ENCODE results near the gene TPI1.

TPI1 gene

GRCh38 chr12:6836851-6837250 lies 30.5 kb upstream of the TPI1 start:
- no peak overlapping the region for H3K4me2 ChIP-seq (ENCODE audit: low read length)
- no peaks in the 10 kb centered on the region for H3K27me3 ChIP-seq (ENCODE audit: control insufficient read depth, insufficient read depth, low read length)
- H3K4me1 ChIP-seq, result no peaks in the 10 kb centered on the region
- H2AFZ ChIP-seq, result no peak overlapping the region
- no peak overlapping the region for H3K4me3 ChIP-seq (ENCODE audit: low read depth, low read length)
- H3K79me2 ChIP-seq, result no peaks in the 10 kb centered on the region
- H3K27ac ChIP-seq, result no peak overlapping the region
- H3K36me3 ChIP-seq (ENCODE audit: control insufficient read depth, insufficient read depth, low read length), result no peaks in the 10 kb centered on the region
- no peak overlapping the region for H3K9ac ChIP-seq
- no peaks in the 10 kb centered on the region for H3K9me3 ChIP-seq (ENCODE audit: control insufficient read depth, low read length)
- TF ChIP-seq CTCF (IDR thresholded peaks at IDR 0.05), result no peak

GRCh38 chr12:6837370-6838060 lies 29.8 kb upstream of the TPI1 start:
- H3K9ac ChIP-seq, result no peak overlapping the region
- TF ChIP-seq CTCF (IDR thresholded peaks at IDR 0.05), result no peak
- no peaks in the 10 kb centered on the region for H3K79me2 ChIP-seq
- H3K27ac ChIP-seq, result no peak overlapping the region
- no peaks in the 10 kb centered on the region for H3K36me3 ChIP-seq (ENCODE audit: control insufficient read depth, insufficient read depth, low read length)
- no peak overlapping the region for H3K4me3 ChIP-seq (ENCODE audit: low read depth, low read length)
- H2AFZ ChIP-seq, result no peak overlapping the region
- no peaks in the 10 kb centered on the region for H3K27me3 ChIP-seq (ENCODE audit: control insufficient read depth, insufficient read depth, low read length)
- H3K9me3 ChIP-seq (ENCODE audit: control insufficient read depth, low read length), result no peaks in the 10 kb centered on the region
- H3K4me1 ChIP-seq, result no peaks in the 10 kb centered on the region
- no peak overlapping the region for H3K4me2 ChIP-seq (ENCODE audit: low read length)

- H3K27ac ChIP-seq, result no peak overlapping the region
- no peak overlapping the region for H2AFZ ChIP-seq
- H3K79me2 ChIP-seq, result peaks cover 2% of the 10 kb centered on the region
- no peak overlapping the region for H3K4me2 ChIP-seq (ENCODE audit: low read length)
- no peaks in the 10 kb centered on the region for H3K27me3 ChIP-seq (ENCODE audit: control insufficient read depth, insufficient read depth, low read length)
- no peaks in the 10 kb centered on the region for H3K9me3 ChIP-seq (ENCODE audit: control insufficient read depth, low read length)
- H3K4me3 ChIP-seq (ENCODE audit: low read depth, low read length), result no peak overlapping the region
- H3K9ac ChIP-seq, result no peak overlapping the region
- no peaks in the 10 kb centered on the region for H3K4me1 ChIP-seq
- no peak for TF ChIP-seq CTCF (IDR thresholded peaks at IDR 0.05)
- H3K36me3 ChIP-seq (ENCODE audit: control insufficient read depth, insufficient read depth, low read length), result no peaks in the 10 kb centered on the region
These were observed 28.5 kb upstream of the TPI1 start for GRCh38 chr12:6838854-6839253.

GRCh38 chr12:6839482-6840201 lies 27.7 kb upstream of the TPI1 start:
- Histone ChIP-seq H3K9me3 (ENCODE audit: control insufficient read depth, low read length) (no peaks in the 10 kb centered on the region), H3K36me3 (ENCODE audit: control insufficient read depth, insufficient read depth, low read length) (no peaks in the 10 kb centered on the region), H3K79me2 (peaks cover 2% of the 10 kb centered on the region), H3K4me1 (no peaks in the 10 kb centered on the region), H3K27me3 (ENCODE audit: control insufficient read depth, insufficient read depth, low read length) (no peaks in the 10 kb centered on the region), H3K4me2 (ENCODE audit: low read length) (no peak overlapping the region), H3K27ac (no peak overlapping the region), H3K4me3 (ENCODE audit: low read depth, low read length) (no peak overlapping the region), H3K9ac (no peak overlapping the region), H2AFZ (no peak overlapping the region)
- TF ChIP-seq CTCF (IDR thresholded peaks at IDR 0.05), result no peak

Measured in parathyroid adenoma (tissue), 2 donors.